Activated CD4-positive, alpha-beta T cell treated with anti-CD3 and anti-CD28 coated beads, Interleukin-2, Interleukin-4, amounts not matched to agents 100 ng/mL and 50 ng/mL, durations not matched to agents 16 hours and 8 hours (primary cell): ENCODE data around the gene DNMBP.
"Not testable (repeated sequence)": the region's sequence is repeated elsewhere in the genome, so short reads cannot be mapped to it uniquely, and the experiment has no call there.

Experiments
- DNase-seq: peaks from one replicate; pipeline ENCODE4 v3.0.0-alpha.2; 2020; ENCODE audit warnings: low spot score

Gene DNMBP

DNA sequence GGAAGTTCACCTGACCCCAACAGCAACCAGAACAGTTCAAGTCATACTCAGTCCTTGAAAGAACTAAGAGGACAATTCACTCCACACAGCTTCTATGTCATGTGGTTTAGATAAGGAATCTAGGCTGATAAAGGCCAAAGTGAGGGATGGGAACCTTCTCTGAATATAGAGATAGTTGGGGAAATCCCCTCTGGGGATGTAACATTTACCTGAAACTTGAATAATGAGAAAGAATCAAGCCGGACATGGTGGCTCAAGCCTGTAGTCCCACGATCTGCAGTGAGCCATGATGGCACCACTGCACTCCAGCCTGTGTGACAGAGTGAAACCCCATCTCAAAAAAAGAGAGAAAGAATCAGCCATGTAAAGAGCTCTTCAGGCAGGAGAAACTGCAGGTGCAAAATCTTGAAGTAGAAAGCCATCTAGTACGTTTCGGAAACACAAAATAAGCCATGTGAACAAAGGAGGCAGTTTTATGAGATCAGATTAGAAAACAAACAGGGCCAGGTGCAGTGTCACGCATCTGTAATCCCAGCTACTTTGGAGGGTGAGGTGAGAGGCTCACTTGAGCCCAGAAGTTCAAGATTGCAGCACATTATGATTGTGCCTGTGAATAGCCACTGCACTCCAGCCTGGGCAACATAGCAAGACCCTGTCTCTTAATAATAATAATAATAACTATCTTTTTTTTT, 4.5 kb upstream of the DNMBP start:
- no peak for DNase-seq

- DNase-seq: no peak
Measured at GRCh38 chr10:100013621-100014020, 3.9 kb upstream of the DNMBP start.

DNA sequence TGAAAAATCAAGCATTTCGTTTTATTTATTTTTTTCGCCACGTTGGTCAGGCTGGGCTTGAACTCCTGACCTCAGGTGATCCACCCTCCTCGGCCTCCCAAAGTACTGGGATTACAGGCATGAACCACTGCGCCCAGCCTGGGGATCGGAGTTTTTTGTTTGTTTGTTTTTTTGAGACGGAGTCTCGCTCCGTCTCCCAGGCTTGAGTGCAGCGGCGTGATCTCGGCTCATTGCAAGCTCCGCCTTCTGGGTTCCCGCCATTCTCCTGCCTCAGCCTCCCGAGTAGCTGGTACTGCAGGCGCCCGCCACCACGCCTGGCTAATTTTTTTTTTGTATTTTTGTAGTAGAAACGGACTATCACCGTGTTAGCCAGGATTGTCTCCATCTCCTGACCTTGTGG, 2.2 kb upstream of the DNMBP start:
- not testable (repeated sequence) for DNase-seq

GRCh38 chr10:100009283-100009792, 409 bp downstream of the DNMBP start:
- no peak for DNase-seq

DNA sequence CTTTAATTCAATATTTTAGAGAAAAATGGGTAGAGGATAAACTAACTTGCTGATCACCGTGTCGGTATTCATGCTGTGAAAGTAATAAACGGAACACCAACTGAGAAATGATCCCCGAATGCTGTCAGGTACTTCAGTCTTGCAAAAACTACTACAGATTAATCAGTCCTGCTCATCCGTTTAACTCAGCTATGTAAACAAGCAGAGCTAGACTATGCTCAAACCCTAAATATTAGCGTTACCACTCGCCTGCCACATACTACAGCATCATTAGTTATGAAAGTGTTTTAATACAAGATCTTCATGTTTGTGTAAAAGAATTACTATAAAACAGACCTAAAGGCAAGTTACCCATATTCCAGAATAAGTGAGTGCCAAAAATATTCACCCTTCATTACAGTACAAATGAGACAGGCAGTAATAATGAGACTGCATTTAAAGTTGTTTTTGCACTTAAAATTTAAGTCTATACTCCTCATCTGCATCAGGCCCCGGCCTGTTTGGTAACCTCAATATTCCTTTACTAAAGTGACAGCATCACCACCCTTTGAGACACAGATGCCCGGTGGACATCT, 952 bp downstream of the DNMBP start:
- DNase-seq: no peak

DNA sequence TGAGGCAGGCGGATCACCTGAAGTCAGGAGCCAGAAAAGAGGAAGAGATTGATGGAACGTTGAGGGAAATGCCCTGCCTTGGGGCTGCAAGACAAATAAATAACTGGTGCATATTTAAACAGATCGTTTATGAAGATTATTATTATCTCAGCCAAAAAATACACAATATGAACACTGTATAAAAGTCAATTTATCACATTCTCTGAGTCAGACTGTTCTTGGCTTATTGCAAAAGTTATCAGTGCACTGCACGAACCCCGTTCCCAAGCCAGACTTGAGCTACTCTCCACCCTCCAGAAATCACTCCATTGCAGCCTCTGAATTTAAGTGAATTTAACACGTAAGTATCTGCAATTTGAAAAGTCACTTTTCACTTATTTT, 1.6 kb downstream of the DNMBP start:
- no peak for DNase-seq

GRCh38 chr10:100007231-100008141, 2.3 kb downstream of the DNMBP start:
- no peak for DNase-seq

DNA sequence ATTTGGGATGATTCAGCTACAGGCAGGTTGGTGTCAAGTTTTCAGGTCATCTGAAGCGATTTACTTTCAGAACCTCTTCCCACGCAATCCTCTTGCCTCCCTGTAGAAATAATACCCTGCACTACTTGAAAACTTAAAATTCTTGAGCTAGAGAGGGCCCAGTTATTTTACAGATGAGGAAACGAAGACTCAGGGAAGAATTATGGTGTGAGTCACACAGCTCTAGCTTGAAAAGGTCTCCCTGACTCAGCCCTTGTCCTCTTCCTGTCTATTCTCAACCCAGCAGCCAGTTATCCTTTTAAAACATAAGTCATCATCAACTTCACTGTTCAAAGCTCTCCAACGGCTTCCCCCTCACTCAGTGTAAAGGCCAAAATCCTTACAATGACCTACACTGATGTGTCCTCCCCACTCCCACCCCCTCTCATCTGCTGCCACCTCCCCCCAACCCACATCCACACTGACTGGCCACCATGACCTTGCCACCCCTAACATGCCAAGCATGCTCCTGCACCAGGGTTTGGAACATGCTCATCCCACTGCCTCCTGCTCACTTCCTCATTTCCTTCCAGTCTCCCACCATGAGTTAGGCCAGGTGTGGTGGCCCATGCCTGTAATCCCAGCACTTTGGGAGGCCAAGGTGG, 3.4 kb downstream of the DNMBP start:
- peak; percentile 33 for DNase-seq

- no peak for DNase-seq
Measured at GRCh38 chr10:100004805-100005510, 4.8 kb downstream of the DNMBP start.

DNA sequence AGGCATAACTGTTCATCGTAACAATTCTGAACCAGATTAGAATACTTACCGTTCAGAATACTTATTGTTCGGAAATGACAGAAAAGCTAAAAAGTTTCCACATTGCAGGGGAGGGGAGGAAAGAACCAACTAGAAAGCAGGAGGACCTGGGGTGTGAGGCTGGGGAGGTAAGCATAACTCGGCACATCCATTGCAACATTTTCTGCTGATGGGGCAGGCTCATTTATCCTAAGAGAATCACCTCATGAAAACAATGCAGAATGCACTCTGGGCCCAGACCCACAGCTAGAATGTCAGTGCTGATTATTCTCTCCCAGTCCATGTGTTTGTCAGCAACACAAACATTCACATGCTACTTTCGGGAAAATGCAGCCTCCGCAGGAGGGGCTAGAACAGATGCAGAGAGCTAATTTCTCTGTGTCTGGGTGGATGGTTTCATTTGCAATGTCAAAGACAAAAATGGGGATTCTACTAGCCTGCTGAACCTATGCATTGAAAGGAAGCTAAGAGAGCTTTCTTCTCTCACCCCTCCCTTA, 9.6 kb downstream of the DNMBP start:
- no peak for DNase-seq

DNA sequence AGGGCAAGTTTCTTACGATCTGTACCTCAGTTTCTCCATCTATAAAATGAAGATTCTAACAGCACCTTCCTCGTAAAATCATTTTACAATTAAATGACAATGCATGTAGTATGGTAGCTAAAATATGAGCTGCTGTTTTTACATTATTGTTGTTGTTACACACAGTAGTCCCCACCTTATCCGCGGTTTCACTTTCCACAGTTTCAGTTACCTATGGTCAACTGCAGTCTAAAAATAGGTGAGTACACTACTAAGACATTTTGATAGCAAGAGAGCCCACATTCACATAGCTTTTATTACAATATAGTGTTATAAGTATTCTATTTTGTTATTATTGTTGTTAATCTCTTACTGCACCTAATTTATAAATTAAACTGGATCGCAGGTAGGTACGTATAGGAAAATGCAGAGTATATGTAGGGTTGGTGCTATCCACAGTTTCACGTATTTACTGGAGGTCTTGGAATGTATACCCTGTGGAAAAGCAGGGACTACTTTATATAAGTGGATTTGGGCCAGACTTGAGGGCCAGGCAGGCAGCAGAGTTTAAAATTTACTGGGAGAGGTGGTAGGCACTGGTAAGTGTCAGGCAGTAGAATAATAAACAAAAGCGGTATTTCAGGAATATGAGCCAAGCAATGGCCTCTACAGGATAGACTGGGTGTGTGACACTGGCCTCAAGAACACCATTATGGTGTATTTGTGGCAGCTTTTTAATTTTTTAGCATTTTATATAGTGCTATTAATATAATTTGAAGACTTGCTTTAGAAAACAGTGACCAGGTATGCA, 10.2 kb downstream of the DNMBP start:
- DNase-seq: no peak

DNA sequence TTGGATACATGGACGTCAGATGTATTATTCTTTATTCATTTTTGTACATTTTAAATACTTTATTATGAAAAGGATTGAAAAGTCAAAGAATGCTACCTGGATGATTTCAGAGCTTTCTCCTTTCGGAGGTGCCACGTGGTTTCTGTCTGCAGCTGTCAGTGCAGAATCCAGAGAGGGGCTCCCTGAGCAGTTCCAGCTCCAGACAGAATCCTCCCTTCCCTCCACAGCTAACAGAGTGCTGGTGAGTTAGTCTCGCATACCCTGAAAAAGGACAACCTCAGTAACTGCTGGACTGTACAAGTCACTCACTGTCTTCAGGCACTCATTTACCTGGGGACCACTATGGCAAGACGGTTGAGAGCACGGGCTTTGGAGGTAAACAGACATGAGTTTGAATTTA, 10.9 kb downstream of the DNMBP start:
- DNase-seq: no peak

- no peak for DNase-seq
Measured at GRCh38 chr10:99996671-99997648, 12.8 kb downstream of the DNMBP start.

DNA sequence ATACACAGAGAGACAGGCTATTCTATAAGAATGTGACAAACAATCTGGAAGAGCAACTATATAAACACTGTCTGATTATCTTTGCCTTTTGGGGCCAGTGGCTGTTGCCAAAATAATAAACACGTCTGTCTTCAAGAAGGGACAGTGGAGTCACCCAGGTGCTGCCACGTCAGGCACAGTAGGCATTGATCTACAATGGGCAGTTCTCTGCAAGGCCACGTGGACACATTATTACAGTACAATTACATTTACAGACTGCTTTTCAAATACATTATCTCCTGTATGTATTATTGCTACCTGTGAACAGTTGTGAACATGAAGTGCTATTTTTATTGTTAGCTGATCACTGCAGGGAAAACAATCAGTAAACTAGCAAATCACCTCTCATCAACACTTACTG, 14.0 kb downstream of the DNMBP start:
- no peak for DNase-seq

GRCh38 chr10:99995269-99995668, 14.5 kb downstream of the DNMBP start:
- no peak for DNase-seq

- no peak for DNase-seq
Measured at GRCh38 chr10:99994801-99995200, 14.9 kb downstream of the DNMBP start.

GRCh38 chr10:99993701-99994689, 15.8 kb downstream of the DNMBP start:
- peak; percentile 27 for DNase-seq

DNA sequence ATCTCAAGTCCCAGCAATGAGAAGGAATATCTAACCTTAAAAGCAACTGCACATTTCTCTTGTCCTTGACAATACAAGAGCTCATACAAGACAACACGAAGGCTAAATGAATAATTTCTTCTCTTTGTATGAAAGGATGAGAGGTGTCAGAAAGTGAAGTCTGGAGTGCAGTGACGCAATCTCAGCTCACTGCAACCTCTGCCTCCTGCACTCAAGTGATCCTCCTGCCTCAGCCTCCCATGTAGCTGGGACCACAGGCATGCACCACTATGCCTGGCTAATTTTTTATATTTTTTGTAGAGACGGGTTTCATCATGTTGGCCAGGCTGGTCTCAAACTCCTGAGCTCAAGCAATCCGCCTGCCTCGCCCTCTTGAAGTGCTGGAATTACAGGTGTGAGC, 24.1 kb downstream of the DNMBP start:
- DNase-seq: not testable (repeated sequence)
